NCI-H2171 (cell line): ENCODE results near the gene HOXB7.

Experiments used
- DNase-seq: peaks from one replicate; lab custom pipeline; 2025; lab: John Stamatoyannopoulos, UW

Gene HOXB7

DNA sequence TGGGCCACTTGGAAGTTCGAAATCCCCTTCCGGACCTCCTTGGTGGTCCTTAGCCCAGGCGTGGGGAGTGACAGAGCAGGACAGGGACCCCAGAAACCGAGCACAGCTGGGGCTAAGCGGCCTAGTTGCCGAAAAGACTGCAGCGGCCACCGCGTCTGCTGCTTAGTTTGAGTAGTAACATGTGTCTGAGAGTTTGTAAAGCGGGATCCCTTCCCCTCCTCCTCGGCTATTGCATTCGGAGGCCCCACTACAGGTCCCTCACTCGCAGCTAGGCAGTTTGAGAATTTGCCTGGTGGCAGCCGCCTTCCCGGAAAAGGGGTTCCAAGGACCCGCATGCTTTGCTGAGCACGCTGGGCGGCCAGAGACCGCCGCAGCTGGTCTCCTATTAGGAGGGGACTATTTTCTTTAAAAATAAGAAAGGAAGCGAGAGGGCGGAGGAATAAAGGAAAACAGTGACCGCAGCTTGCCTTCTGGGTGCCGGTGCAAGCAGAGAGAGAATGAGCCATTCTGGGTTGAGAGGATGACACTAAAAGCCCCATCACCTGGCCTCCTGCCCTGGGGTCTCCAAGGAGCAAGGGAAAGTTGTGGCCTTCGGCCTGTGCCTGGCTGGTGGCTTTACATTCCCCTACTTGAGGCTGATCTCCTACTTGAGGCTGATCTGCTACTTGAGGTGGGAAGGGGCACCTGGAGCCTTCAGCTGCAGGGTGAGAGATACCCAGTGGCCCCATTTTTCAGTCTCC, 16.1 kb downstream of the HOXB7 start:
- no peak for DNase-seq

DNA sequence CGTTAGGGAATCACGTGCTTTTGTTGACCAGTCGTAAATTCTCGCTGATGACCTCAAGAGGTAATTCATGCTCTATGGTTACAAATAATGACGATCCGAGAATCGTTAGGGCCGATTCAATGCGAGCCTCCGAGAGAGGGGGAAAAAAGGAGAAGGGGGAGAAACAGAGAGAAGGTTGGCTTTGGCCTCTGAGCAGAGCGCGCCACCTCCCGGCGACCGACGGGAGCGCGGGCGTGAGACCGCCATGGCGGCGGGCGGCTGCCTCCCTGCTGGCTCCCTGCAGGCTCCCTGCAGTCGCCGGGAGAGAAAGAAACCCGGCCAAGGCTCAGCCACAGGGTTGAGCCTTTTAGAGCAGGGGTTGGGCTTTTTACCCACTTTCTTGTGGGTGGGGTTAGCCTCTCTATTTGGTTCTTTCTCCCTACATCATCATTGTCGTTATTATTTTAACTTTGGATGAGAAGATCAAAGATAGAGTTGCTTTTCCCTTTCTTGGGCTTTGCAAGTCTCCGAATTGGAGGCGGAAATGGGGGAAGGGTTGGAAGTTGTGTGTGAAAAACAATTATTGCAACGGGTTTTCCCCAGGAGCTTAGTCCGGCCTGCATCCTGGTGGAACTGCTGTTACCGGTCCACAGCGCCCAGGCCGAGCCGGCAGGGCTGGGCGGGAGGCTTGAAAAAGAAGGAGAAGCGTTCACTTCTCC, 16.8 kb downstream of the HOXB7 start:
- peak; percentile 28 for DNase-seq

DNA sequence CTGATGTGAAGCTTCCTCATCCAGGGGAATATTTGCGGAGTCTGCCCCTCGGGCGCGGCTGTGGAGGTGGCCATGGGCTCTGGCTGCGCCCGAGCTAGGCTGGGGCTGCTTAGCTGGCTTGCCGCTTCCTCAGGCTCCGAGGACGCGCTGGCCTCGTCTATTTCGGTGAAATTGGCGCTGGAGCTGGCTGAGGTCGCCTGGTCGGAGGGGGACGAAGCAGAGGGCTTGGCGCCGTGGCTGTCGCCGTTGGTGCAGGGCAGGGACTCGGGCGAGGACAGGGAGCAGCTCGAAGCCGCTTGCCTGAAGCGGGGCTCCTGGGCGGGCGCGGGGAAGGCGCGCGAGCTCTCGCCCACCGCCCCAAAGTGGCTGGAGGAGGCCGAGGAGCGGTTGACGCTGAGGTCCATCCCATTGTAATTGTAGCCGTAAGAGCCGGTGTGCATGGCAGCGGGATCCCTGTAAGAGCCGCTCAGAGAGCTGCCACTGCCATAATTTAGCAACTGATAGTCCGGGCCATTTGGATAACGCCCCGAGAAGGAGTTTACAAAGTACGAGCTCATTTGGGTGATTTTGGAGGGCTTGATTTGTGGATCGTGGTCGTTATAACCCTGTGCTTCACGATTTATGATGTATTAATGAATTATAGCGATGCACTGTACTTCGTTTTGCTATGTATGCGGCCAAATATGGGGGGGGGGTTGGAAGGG, 17.5 kb downstream of the HOXB7 start, which contains the start of gene HOXB5:
HOXB5 (minus strand) TSS at position 654 of the 704 bp plus-strand sequence; CDS start at position 557, 97 bp downstream.
- no peak for DNase-seq

DNA sequence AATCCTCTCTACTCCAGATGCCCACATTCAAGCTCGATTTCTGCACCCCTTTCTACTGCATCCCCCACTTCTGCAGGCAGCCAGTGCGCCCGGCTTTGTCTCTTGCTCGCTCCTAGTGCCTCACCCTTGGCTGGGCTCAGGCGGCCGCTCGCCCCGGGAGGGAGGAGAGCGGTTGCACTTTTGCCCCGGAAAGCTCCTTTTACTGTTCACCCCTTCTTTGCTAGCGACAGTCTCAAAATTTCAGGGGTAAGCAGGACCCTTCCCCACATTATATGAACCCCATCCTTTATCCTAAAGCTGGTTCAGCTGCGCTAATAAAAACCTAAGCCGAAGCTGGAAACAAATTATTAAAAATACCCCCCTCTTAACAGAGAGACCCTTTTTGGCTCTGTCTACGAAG, 18.2 kb downstream of the HOXB7 start:
- DNase-seq: no peak

DNA sequence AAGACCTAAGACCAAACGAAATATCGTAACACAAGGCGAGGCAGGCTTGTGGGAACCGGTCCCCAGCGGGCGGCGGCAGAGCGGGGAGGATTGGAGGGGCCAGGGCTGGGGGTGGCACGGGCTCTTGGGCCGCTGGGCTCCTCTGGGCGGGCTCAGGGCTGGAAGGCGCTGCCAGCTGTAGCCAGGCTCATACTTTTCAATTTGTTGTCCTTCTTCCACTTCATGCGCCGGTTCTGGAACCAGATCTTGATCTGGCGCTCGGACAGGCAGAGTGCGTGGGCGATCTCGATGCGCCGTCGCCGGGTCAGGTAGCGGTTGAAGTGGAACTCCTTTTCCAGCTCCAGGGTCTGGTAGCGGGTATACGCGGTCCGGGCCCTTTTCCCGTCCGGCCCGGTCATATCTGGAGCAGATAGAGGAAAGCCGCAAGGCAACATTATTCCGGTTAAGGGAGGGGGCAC, 18.7 kb downstream of the HOXB7 start:
- DNase-seq: no peak

DNA sequence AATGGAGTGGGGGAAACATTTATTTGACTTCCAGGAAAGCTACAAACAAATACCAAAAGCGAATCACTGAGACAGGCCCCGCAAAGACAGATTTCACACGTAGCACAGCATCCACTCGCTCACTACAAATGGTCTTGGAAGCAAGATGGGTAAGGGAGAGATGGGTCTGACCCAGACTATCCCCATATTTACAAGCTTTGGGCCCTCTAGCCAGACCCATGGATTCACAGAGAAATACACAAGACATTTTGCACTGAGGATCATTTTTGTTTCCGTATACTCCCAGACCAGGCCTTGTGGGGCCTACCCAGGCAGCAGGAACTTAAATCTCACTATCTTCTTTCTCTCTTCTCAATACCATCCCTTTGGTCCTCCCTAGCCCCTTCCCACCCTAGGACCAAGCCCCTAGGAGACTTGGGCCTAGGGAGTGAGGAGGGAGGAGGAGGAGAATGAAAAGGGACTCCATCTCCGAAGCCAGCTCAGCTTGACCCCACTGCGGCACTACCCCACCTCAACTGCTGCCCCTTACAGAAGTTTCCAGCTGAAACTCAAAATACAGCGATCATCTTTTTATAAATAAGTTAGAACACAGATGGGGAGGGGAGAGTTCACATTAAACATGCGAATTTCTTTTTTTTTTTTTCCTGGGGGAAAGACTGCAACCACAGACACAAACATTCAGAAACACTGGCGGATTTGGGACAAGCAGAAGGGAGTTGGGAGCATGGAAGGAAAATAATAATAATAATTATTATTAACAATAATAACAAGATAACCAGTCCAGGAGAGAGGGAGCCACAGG, 19.4 kb downstream of the HOXB7 start:
- DNase-seq: no peak

DNA sequence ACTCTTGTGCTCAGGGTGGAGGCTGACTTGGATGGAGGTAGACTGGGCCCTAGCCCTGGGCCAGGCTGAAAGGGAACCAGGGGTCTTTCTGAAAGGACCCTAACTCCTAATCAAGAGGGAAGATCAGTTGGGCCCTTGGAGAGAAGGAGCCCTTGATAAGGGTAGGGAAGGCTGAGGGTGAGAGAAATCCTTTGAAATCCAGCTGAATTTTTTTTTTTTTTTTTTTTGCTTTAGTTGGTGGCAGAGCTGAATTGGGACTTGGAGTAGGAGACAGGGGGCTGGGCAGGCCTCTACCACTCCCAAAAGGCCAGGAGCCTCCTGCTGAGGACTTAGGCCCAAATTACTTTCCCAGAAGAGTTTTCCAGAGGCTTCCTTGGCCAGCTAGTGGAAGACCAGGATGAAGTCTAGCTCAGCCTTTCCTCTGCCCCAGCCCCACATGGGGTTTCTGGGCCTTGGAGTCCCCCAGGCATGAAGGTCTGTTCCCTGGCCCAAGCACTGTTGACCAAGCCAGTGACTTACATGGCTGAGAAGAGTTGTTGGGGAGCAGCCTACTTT, 20.1 kb downstream of the HOXB7 start:
- DNase-seq: no peak

DNA sequence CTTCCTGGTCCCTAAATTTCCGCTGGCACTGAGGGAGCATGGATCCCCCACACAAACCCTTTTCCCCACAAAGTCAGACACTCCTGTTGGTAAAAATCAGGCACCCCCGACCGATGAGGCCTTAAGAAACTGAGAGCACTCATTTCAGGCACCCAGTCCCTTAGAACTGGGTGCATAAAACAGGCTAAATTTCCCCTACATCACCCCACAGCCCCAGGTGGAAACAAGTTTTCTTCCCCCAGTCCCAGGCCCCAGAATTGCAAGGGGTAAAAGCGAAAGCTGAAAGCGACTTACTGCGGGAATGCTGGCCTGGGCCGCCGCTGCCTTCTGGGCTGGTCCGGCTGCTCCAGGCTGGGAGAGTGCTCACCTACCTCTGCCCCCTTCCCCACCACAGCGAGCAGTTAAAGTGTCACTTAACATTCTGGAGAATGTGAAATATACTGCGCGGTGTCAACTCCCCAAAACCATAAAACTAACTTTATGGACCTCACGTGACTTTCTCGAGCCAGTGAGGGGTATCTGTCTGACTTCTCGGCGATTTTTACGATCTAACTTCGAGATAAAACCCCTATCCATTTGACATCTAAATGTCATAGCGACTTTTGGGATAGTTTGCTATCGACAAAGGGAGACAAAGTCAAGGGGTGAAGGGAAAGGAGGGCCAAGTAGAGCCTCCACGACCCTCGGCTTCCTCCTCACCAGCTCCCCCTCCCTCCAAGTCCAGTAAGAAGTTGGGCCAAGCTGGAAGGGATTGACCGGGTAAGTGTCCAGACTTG, 20.8 kb downstream of the HOXB7 start, which contains the start of gene HOXB3:
HOXB3 (minus strand) TSS at position 411 of the 776 bp plus-strand sequence. CDS start 37,767 bp downstream, outside the sequence.
- no peak for DNase-seq

DNA sequence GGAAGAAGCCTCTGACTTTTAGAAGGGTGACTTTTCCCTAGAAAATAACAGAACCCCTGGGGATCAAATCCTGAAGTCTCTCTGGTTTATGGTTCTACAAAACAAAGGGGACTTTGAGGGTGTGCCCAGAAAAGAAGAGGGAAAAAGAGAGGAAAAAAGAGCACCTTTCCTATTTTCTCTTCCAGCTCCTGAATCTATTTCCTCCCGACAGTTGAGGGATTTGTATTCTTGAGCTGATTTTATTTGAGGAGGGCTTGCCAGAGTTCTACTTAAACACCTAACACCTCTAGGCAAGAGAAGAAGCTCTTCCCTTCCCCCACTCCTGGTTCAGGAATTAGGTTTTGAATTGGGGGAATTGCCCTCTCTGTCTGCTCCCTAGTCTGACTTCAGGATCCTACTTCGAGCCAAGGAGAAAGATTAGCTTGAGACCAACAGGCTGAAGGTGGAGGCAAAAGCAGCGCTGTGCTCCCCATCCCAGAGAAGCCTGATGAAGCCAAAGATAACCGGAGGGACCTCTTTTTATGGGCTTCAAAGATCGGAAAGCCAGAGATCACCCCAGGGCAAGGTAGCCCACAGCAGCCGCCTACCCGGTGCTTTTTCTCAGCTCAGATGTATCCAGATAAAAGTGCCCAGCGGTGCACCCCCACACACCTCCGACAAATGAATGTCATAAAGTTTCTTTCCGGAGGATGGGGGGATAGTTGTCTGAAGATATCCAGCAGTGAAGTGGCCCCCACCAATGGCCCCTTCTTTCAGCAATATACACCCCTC, 21.6 kb downstream of the HOXB7 start:
- no peak for DNase-seq

DNA sequence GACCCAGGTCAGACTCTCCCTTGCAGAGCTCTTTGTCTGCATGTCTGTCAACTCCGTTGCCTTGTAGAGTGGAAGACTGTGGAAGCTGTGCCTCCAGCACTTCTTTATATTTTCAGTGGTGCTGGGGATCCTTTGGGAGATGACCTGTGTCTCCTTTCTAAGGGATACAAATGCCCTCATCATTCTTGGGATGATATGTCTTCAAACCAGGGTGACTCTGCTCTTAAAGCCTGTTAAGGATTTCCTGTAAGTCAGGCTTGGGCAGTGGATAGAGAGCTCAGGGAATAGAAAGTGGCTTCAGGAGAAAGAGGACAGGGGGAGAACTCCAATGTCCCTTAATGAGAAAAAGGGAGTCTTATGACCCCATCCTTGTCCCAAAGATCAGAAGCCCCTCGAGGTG, 22.3 kb downstream of the HOXB7 start:
- DNase-seq: no peak

DNA sequence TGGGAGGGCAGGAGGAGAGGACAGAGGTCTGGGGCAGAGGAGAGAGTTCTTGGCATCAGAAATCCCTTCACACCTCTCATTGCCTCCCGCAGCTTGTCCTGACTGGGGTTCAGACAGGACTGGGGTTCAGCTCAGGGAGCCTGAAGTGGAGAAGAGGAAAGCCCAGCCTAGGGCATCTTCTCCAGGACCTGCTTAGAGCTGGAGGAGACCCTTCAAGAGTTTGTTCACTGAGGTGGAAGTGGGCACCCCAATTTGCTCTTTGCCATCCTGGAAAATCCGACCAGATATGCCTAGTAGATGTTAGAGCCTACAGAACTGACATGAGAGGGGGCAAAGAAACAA, 22.8 kb downstream of the HOXB7 start:
- no peak for DNase-seq

DNA sequence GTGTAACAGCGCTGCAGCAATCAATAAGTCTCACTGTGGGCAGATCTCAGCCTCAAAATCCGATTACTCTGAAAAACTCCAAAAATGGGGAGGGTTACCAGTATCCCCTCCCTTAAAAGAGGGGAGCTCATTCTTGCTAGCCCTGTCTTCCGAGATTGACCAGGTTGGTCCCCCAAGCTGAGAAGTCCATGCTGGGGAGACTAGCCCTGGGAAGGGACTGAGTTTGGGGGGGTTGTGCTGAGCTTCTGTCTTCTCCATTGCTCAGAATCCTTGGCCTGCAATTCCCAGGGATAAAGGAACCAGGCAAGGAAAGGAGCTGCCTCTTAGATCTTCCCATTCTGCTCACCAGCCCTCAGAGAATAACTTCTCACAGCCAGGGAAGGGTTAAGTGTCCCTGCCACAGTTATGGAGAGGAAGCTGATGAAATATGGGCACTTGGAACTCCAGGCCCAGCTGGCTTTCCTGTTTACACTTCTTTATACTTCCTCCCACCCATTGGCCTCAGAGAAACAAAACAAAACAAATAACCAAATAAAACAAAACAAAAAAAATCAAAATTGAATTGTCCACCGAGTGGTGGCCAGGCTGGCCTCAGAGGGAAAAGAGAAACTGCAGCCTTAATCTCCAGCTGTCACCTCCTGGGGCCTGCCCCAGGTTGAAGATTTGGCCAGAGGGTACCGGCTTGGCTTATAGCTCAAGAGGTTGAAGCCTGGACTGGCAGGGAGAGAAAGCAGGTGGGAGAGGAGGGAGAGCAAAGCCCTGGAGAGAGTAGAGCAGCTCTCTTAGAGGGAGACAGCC, 23.3 kb downstream of the HOXB7 start:
- DNase-seq: no peak

DNA sequence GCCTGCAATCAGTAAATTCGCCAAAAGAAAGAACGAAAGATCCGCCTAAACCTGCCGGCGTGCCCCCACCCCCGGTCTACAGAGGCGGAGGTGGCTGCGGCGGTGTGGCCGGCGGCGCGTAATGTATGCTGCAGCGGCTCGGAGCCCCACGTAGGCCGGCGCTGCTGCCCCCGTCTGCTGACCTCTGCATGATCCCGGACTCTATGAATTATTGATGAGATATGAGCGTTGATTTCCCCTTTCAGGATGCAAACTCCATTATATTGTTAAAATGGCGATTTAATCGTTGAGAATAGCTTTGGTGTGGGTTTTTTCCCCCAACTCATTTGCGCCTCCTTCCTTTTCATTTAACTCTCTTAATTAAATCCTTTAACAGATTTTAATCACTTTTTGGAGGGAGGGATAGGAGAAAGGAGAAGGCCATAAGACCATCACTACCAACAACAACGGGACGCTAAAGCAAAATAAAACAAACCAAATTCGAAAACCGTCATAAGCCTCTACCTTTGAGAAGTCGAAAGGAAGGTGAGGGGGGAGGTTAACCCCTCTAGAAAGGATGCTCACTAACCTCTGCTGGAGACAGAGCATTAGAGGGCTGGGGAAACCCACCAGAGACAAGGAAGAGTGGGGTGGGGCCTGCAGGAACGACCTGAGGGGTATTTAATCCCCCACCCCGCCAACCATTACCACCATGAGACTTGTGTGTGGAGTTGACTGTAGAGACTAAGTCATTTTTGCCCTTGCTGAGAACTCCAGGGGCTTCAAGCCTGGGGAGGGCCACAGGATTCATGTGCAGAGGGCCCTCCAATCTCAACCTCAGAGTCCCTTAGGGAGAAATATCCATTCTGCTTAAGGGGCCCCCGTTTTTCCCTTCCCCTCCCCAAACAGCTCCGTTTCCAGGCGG, 24.2 kb downstream of the HOXB7 start:
- no peak for DNase-seq

DNA sequence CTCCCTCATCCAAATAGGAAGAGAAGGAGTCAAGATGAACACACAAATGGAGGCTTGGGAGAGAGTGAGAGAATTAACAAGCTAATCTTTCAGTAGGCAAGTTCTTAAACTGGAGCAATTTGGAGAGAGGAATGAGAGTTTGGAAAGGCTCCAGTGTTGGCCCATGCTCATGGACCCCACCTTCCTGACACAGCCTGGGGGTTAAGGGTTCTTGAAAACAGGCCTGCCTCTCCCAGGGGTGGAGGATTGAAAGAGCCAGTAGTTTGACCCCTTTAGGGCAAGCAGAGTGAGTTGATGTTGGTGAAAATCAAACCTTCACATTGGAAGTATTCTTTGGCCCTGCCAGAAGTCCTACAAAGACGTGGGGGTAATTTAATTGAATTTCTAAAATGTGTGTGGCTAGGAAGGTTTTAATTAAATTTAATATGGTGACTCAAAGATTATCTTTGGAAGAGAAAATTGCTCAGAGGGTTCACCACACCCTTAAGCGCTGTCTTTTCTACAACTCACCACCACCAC, 26.5 kb downstream of the HOXB7 start:
- no peak for DNase-seq

DNA sequence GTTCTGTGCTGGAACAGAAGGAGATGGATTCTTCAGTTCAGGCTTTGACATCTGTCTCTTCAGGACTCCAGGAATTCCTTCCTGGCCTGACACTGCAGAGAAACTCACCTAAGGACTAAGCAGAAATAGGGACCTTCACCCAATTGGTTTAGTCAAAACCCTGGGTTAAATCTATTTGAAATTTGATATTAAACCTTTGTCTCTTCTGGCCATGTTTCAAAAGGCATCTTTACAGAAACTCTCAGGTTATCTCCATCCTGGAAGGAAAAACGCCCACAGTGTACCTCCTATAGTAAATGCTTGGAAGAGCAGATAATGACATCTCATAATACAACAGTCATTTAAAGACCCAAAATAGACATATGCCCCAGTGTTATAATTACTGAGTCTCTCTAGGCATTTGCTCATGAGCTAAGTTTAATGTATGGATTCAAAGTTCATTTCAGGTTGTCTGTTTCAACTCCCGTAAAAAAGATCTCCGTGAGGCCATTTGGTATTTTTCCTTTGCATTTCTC, 27.1 kb downstream of the HOXB7 start:
- no peak for DNase-seq

DNA sequence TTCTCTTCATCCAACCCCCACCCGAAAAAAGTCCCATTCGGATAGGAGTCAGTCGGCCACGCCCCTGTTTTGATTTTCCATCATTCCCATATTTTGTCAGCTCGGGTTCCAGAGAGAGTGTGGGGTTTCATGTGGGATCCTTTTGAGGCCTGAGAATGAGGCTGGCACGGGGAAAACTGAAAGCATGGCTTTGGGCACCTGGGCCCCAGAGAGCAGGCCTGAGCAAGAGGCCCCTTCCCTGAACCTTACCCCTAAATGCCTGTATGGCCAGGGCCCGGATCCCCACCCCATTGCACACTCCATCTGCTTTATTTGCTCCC, 28.1 kb downstream of the HOXB7 start:
- no peak for DNase-seq

DNA sequence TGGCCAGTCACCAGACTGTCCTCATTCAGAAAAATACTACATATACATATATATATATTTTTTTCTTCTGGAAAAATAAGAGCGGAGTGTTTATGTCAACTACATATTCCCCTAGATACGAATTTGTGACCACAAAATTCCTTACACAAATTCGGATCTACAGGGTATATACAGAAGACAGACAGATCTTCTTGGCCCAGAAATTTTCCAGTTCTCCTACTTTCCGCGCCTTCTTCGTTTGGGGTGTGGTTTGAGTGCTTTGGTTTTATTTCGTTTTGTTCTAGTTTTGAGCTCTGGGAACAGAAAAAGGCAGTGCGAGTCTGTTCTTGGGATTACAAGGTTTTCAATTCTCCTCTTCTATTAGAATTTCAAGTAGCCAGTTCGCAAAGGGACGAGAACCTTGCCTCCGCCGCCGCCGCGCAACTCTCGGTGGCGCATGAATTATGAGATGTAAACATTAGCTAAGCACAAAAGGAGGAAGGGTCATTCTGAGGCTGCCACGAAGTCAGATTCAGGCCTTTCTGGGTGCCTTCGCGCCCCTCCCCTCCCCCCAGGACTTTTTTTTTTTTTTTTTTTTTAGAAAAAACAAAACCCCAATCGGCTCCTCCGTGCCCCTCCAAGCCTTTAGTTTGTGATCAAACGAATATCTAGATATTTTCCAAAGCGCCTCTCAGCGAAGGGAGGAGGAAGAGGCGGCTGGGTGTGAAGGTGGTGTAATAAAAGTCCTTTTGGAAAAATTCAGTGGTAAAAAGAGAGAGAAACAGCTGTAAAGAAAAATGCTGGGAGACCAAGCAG, 30.9 kb downstream of the HOXB7 start:
- DNase-seq: no peak
